T-cell (primary cell): Measurements from ENCODE around the gene TBX22. TPM values are rescaled to one million over a fixed set of nuclear protein-coding genes. Genes with fewer than 3 reads are reported as not detected.
"Not testable (repeated sequence)": the region's sequence is repeated elsewhere in the genome, so short reads cannot be mapped to it uniquely, and the experiment has no call there.

Experiments used
- ATAC-seq, 4 experiments: fragments of 200-7000 bp in 3 of 4; fragments of 150-1000 bp in 1 of 4; cut with Tn5 transposase; replicated peaks in 1 of 4; 1 replicate in 3 of 4; 2 replicates in 1 of 4; pipeline ENCODE4 v1.10.0; 2021; ENCODE audit warnings: moderate library complexity in 3 of 4, mild to moderate bottlenecking in 2 of 4, moderate number of reproducible peaks in 1 of 4
- CTCF ChIA-PET, 2 donors: fragments of 300-600 bp; sonication (Branson Sonifier 250); formaldehyde crosslinking; loops; one replicate each; lab custom pipeline; 2022; ENCODE audit warnings: antibody characterized with exemption in 2 of 2; lab: Charles Lee
- POLR2A ChIA-PET, 2 donors: fragments of 300-600 bp; sonication (Branson Sonifier 250); formaldehyde crosslinking; loops; one replicate each; lab custom pipeline; 2022; ENCODE audit warnings: antibody characterized with exemption in 2 of 2; lab: Charles Lee
- DNase-seq, 35 experiments: peaks; one replicate each; pipeline versions ENCODE4 v3.0.0 to v3.0.0-alpha.2; 2013 to 2023
- H3K27ac ChIP-seq: one replicate; pipeline ENCODE4 v1.5.1; 2013; ENCODE audit warnings: low read length
- H3K27me3 ChIP-seq, 2 experiments: replicated peaks in 1 of 2; 1 replicate in 1 of 2; 2 replicates in 1 of 2; pipeline versions ENCODE4 v1.6.1 to v1.7.0; 2013; ENCODE audit warnings: low read length in 1 of 2, mixed read lengths in 1 of 2; ENCODE audit not compliant: control insufficient read depth in 2 of 2, insufficient read depth in 2 of 2; ENCODE audit errors: extremely low read depth in 1 of 2
- H3K36me3 ChIP-seq, 2 donors: 1 replicate in 1 of 2; 2 replicates in 1 of 2; pipeline versions ENCODE4 v1.6.1 to v1.7.0; 2013; ENCODE audit warnings: low read length in 1 of 2; ENCODE audit not compliant: control insufficient read depth in 2 of 2, insufficient read depth in 1 of 2; ENCODE audit errors: extremely low read depth in 1 of 2
- H3K4me1 ChIP-seq, 2 experiments: 1 replicate in 1 of 2; 2 replicates in 1 of 2; pipeline versions ENCODE4 v1.6.1 to v1.7.0; 2013; ENCODE audit warnings: low read length in 2 of 2, mixed read lengths in 1 of 2; ENCODE audit not compliant: insufficient read depth in 2 of 2, control insufficient read depth in 1 of 2; ENCODE audit errors: extremely low read depth in 1 of 2
- H3K4me3 ChIP-seq, 2 donors: 1 replicate in 1 of 2; 2 replicates in 1 of 2; pipeline versions ENCODE4 v1.5.1 to v1.7.0; 2013; ENCODE audit warnings: mild to moderate bottlenecking in 2 of 2, low read length in 1 of 2, moderate library complexity in 1 of 2; ENCODE audit not compliant: control insufficient read depth in 1 of 2; ENCODE audit errors: extremely low read depth in 1 of 2
- H3K9me3 ChIP-seq: 2 replicates; pipeline ENCODE4 v1.7.0; 2013
- H3K27ac Mint-ChIP-seq, 2 donors: one replicate each; pipeline ENCODE4 v1.8.0; 2020 to 2021; ENCODE audit warnings: mild to moderate bottlenecking in 2 of 2, mixed read lengths in 2 of 2
- H3K27me3 Mint-ChIP-seq, 2 donors: one replicate each; pipeline ENCODE4 v1.8.0; 2021 to 2022; ENCODE audit warnings: mixed read lengths in 2 of 2
- H3K36me3 Mint-ChIP-seq: one replicate; pipeline ENCODE4 v1.8.0; 2021; ENCODE audit warnings: mixed read lengths
- H3K4me1 Mint-ChIP-seq, 3 donors: one replicate each; pipeline ENCODE4 v1.8.0; 2020 to 2022; ENCODE audit warnings: mixed read lengths in 3 of 3, mild to moderate bottlenecking in 1 of 3
- H3K4me3 Mint-ChIP-seq, 3 donors: one replicate each; pipeline ENCODE4 v1.8.0; 2020 to 2022; ENCODE audit warnings: mild to moderate bottlenecking in 3 of 3, mixed read lengths in 3 of 3, moderate library complexity in 3 of 3
- H3K9me3 Mint-ChIP-seq, 3 donors: one replicate each; pipeline ENCODE4 v1.8.0; 2020 to 2022; ENCODE audit warnings: mixed read lengths in 3 of 3
- WGBS: methylation state at CpG from one replicate; pipeline ENCODE4 v1.1.5; 2013; ENCODE audit warnings: missing lambda C conversion rate; ENCODE audit not compliant: insufficient coverage; 5-methylcytosine and 5-hydroxymethylcytosine counted together
- total RNA-seq, 35 experiments: library from RNA in 6 of 35; stranded (reverse) in 6 of 35; fragments of 120-200 nt in 1 of 35; gene quantifications; one replicate each; pipeline versions ENCODE4 v1.2.1 to v1.2.4 and lab custom pipeline; 2013 to 2026

TBX22 gene
- total RNA-seq, 5 donors from 2014 or later (not counting 1 experiment from before 2014, with no cell fraction given): not detected

GRCh38 chrX:80022363-80023031 is 7.9 kb downstream of the TBX22 start:
- peaks cover 2 to 10% of the 10 kb centered on the region in 2 experiments for H3K27me3 ChIP-seq
- H3K4me1 ChIP-seq: no peaks in the 10 kb centered on the region
- WGBS: 30% methylated on average over 4 of the region's 35 CpGs
- Mint-ChIP-seq H3K36me3 (no peaks in the 10 kb centered on the region), H3K4me3 (no peak overlapping the region), H3K4me1 (no peaks in the 10 kb centered on the region), H3K9me3 (no peaks in the 10 kb centered on the region), H3K27me3 (peaks cover 0 to 35% of the 10 kb centered on the region in 2 donors), H3K27ac (no peak overlapping the region)
- ATAC-seq (no peak), DNase-seq (no peak)
- H3K4me3 ChIP-seq: no peak overlapping the region
- CTCF ChIA-PET: no interaction called here
- no peak overlapping the region for H3K27ac ChIP-seq
- POLR2A ChIA-PET: interaction anchor here in 1 of 2 donors (0.6 kb wide), 1 partner anchor 142 kb away, joined by 5 read pairs; no protein-coding TSS in a partner anchor
- H3K9me3 ChIP-seq: no peaks in the 10 kb centered on the region
- H3K36me3 ChIP-seq: no peaks in the 10 kb centered on the region

GRCh38 chrX:80026116-80026515 is 11.6 kb downstream of the TBX22 start:
- ATAC-seq: no peak
- H3K27ac ChIP-seq: no peak overlapping the region
- Mint-ChIP-seq H3K9me3 (no peaks in the 10 kb centered on the region), H3K4me1 (no peaks in the 10 kb centered on the region), H3K4me3 (no peak overlapping the region), H3K27me3 (peaks cover 0 to 29% of the 10 kb centered on the region in 2 donors), H3K36me3 (no peaks in the 10 kb centered on the region), H3K27ac (no peak overlapping the region)
- no CpG with 5 or more reads among the region's 3 CpGs for WGBS
- ChIA-PET POLR2A (no interaction called here), CTCF (no interaction called here)
- no peaks in the 10 kb centered on the region for H3K4me1 ChIP-seq
- no peaks in the 10 kb centered on the region for H3K36me3 ChIP-seq
- peaks cover 2 to 10% of the 10 kb centered on the region in 2 experiments for H3K27me3 ChIP-seq
- no peaks in the 10 kb centered on the region for H3K9me3 ChIP-seq
- H3K4me3 ChIP-seq: no peak overlapping the region
- no peak for DNase-seq

GRCh38 chrX:80066156-80066555 is 51.6 kb downstream of the TBX22 start:
- CTCF ChIA-PET, DNase-seq, H3K4me3 ChIP-seq, H3K4me1 ChIP-seq, H3K27ac Mint-ChIP-seq, ATAC-seq, H3K36me3 ChIP-seq, H3K9me3 ChIP-seq, H3K27ac ChIP-seq, H3K4me1 Mint-ChIP-seq, POLR2A ChIA-PET, H3K27me3 Mint-ChIP-seq, H3K27me3 ChIP-seq, H3K36me3 Mint-ChIP-seq, H3K4me3 Mint-ChIP-seq: not testable (repeated sequence)
- H3K9me3 Mint-ChIP-seq: peaks cover 10 to 20% (median 13%) of the 10 kb centered on the region in 3 donors
- WGBS: no CpG with 5 or more reads among the region's 6 CpGs

GRCh38 chrX:80075625-80076024 is 61.1 kb downstream of the TBX22 start:
- ATAC-seq, CTCF ChIA-PET, H3K27me3 ChIP-seq, H3K4me1 ChIP-seq, H3K36me3 ChIP-seq, H3K27me3 Mint-ChIP-seq, H3K4me3 ChIP-seq, H3K27ac ChIP-seq, H3K36me3 Mint-ChIP-seq, H3K9me3 ChIP-seq, H3K9me3 Mint-ChIP-seq, H3K4me3 Mint-ChIP-seq, H3K4me1 Mint-ChIP-seq, POLR2A ChIA-PET, DNase-seq, H3K27ac Mint-ChIP-seq: not testable (repeated sequence)
- WGBS: no CpG with 5 or more reads among the region's 1 CpG
